ENCODE data around the gene ITCH. TPM values are rescaled to one million over a fixed set of nuclear protein-coding genes. Genes with fewer than 3 reads are reported as not detected.

The ITCH gene
- total and polyA plus RNA-seq, 9 of the 15 experiments (the other 6 are each of a cell fraction or from before 2014, with no cell fraction given) = 7.5 to 53.0 (median 22.9) TPM

DNA sequence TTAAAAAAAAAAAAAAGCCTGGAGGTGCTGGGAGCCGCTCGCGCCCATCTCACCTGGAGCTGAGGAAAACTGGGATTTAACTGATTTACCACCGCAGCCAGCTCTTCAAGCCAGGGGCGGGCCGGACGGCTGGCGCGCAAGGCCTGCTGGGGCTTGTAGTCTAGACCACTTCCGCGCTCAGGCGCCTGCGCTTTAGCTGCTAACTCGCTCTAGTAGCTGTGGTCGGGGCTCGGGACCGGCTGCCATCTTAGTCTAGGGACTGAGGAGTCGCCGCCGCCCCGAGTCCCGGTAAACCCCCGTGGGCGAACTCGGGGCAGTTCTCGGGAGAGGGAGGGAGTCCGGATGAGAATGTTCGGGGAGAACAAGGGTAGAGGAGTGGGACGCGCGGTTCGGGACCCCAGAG lies at the start of gene ITCH (continued):
- TF ChIP-seq DEAF1 (CRISPR knock-in tag; IDR thresholded peaks at IDR 0.05) (no peak), ATF7 (IDR thresholded peaks at IDR 0.05) (no peak), ZEB2 (IDR thresholded peaks at IDR 0.05) (no peak), SUPT5H (IDR thresholded peaks at IDR 0.05) (peak; percentile 92), NFYB (IDR thresholded peaks at IDR 0.05; ENCODE audit: extremely low read depth, insufficient read length) (no peak), SMARCE1 (IDR thresholded peaks at IDR 0.05) (no peak), GABPB2 (CRISPR knock-in tag; conservative IDR thresholded peaks at IDR 0.05) (no peak), ZNF143 (CRISPR knock-in tag; IDR thresholded peaks at IDR 0.05) (peak; percentile 89), ZNF778 (CRISPR knock-in tag; IDR thresholded peaks at IDR 0.05) (no peak), TBP (optimal IDR thresholded peaks at IDR 0.05; ENCODE audit: low read depth, low read length) (peak; percentile 88), IFI16 (CRISPR knock-in tag; IDR thresholded peaks at IDR 0.05) (no peak), BHLHE40 (IDR thresholded peaks at IDR 0.05; ENCODE audit: low read length) (no peak), ZNF140 (CRISPR knock-in tag; IDR thresholded peaks at IDR 0.05) (no peak), POLR2H (tag; IDR thresholded peaks at IDR 0.05; ENCODE audit: low read depth) (peak; percentile 64), GABPA (tag; conservative IDR thresholded peaks at IDR 0.05; ENCODE audit: low read depth) (peak; percentile 39; the same call in 1 of the 2 replicates), RB1 (IDR thresholded peaks at IDR 0.05; ENCODE audit: low read depth) (peak; percentile 23; the same call in 1 of the 2 replicates), BCL6 (CRISPR knock-in tag; IDR thresholded peaks at IDR 0.05) (no peak), PTBP1 (IDR thresholded peaks at IDR 0.05; ENCODE audit: low read depth, low read length) (no peak), CBFA2T2 (conservative IDR thresholded peaks at IDR 0.05) (no peak), GABPB1 (CRISPR knock-in tag; IDR thresholded peaks at IDR 0.05) (no peak), MCM5 (IDR thresholded peaks at IDR 0.05; ENCODE audit: low read depth) (no peak)
- TF ChIP-seq, protein P1, sequence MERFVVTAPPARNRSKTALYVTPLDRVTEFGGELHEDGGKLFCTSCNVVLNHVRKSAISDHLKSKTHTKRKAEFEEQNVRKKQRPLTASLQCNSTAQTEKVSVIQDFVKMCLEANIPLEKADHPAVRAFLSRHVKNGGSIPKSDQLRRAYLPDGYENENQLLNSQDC (CRISPR knock-in tag; IDR thresholded peaks at IDR 0.05) = 0 out of 2 replicates have a peak, but pooled peaks have one; percentile 37
- TF ChIP-seq, protein P2, sequence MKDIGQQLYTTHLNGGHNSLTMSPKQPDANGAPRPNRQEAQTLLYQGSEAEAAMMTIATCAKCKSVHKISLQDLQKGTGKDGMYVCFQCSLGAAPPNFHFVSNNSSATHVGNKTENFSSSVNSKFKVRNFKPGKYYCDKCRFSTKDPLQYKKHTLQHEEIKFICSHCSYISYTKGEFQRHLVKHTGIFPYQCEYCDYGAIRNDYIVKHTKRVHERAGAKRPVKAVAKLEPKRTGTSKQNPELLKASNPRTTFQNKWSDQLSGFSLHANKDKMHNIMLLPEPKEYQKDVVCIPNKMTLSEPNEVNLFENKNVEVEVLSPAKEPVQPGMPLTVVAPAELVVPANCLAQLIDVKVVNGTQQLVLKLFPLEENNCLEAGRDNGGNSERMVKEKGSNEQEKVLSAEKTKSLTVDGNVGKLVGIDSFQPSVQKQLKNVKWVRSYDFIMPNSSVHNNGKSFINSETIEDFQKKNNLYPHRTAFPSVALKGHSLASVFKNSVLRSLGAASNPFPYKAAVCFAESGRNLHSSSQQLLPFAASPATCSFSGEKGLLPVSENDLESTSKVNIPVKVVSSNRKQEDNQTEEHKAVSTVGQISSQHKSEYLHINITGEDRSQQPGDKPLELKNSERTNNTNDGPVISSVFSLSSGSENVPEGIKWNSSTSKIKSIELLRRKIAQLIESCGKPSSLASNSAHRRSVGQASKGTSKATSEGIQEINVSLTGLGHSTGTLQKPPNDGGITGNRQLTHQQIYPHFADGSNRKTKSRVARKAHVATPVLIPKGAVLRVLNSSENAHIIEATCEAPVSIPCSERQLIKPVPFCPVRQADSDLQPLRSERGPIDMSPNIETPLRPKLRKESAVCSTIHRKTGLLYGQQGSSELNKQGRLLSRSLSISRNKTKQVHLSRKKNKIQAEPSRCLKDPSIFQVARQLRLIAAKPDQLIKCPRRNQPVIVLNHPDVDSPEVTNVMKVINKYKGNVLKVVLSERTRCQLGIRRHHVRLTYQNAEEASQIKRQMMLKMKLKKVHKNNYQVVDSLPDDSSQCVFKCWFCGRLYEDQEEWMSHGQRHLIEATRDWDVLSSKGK (CRISPR knock-in tag; IDR thresholded peaks at IDR 0.05) = no peak
- TF ChIP-seq, protein P3, sequence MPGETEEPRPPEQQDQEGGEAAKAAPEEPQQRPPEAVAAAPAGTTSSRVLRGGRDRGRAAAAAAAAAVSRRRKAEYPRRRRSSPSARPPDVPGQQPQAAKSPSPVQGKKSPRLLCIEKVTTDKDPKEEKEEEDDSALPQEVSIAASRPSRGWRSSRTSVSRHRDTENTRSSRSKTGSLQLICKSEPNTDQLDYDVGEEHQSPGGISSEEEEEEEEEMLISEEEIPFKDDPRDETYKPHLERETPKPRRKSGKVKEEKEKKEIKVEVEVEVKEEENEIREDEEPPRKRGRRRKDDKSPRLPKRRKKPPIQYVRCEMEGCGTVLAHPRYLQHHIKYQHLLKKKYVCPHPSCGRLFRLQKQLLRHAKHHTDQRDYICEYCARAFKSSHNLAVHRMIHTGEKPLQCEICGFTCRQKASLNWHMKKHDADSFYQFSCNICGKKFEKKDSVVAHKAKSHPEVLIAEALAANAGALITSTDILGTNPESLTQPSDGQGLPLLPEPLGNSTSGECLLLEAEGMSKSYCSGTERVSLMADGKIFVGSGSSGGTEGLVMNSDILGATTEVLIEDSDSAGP (CRISPR knock-in tag; IDR thresholded peaks at IDR 0.05) = no peak
- TF ChIP-seq, protein P4, sequence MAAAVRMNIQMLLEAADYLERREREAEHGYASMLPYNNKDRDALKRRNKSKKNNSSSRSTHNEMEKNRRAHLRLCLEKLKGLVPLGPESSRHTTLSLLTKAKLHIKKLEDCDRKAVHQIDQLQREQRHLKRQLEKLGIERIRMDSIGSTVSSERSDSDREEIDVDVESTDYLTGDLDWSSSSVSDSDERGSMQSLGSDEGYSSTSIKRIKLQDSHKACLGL (CRISPR knock-in tag; IDR thresholded peaks at IDR 0.05; ENCODE audit: borderline replicate concordance, poor library complexity, severe bottlenecking) = no peak
